Fibroblast of skin of right biceps (primary cell): ENCODE data around the gene PLIN5.

Experiments used
- DNase-seq: peaks from one replicate; pipeline ENCODE4 v3.0.0-alpha.2; 2013

The PLIN5 gene

GRCh38 chr19:4503825-4504170 is 31.2 kb downstream of the PLIN5 start:
- no peak for DNase-seq

GRCh38 chr19:4503132-4503824 is 31.7 kb downstream of the PLIN5 start:
- DNase-seq, result no peak

DNA sequence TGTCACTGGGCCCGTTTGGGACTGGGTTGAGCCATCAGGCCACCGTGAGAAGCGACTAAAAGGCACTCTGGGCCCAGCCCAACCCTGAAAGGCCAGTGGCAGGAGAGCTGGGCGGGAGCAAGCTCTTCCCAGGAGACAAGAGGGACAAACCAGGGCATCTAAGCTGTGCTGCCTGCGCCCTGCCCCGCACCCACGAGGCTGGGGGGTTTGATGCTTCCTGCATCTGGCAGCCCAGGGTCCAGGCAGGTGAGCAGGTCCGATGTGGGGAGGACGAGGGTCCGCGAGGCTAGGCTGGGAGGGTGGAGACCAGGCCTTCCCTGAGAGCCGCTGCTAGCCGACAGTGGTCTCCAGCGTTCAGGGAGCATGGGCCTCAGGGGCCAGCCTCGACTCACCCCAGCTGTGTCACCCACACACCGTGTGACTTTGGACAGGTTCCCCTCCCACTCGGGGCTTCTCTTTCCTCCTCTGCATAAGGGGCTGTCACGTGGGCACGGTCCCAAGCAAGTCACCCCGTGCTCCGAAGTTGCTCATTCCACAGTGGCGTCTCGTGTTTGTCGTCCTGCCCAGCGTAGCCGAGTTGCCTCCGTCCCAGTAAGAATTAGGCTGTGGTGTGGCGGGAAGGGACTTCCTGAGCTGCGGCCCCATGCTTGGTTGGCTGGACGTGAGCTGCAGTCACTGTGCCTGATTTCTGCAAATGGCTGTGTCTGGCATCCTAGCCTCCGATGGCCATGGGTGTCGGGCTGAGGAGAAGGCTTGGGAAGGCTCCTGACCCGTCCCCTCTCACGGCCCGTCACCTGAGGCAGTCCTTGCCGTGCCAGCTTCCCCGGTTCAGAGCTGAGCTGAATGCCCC is 32.5 kb downstream of the PLIN5 start:
- no peak for DNase-seq

DNA sequence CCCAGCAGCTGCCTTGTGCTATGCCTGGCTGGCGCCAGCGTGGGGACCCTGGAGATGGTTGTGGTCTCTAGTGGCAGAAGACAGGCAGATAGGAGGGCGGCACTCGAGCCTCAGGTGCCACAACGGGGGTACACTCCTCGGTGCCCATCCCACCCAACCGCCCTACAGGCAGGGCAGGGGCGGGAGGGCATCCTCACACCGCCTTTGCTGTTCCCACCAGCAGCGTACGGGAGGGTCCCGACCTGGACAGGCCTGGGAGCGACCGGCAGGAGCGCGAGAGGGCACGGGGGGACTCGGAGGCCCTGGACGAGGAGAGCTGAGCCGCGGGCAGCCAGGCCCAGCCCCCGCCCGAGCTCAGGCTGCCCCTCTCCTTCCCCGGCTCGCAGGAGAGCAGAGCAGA is 33.3 kb downstream of the PLIN5 start:
- no peak for DNase-seq

GRCh38 chr19:4500841-4501591 is 34.0 kb downstream of the PLIN5 start:
- DNase-seq, result no peak

DNA sequence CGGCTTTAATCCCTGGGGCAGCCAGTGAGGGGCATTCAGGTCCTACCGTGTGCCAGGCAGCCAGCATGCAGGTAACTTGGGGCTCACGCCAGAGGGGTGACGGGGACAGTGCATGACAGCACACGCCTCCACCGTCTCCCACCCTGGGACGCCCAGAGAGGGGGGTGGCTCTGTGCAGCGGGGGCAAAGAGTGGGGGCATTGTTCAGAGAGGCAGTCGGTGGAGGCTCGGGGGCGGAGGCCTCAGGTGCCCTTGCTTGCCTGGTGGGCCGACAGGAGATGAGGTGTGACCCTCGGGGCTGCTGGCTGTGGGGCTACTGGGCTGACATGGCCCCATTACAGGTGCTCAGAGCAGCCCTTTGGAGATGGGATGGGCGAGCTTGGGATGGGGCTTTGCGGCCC is 35.2 kb downstream of the PLIN5 start:
- no peak for DNase-seq

DNA sequence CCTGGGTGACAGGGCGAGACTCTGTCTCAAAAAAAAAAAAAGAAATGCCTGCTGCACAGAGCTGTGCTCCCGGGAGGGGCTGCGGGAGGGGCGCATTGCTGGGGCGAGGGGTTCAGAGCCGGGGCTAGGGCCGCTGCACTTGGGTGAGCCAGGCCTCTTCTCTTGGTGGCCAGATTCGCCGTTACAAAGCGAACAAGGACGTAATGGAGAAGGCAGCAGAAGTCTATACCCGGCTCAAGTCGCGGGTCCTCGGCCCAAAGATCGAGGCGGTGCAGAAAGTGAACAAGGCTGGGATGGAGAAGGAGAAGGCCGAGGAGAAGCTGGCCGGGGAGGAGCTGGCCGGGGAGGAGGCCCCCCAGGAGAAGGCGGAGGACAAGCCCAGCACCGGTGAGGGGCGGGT is 35.7 kb downstream of the PLIN5 start:
- no peak for DNase-seq

DNA sequence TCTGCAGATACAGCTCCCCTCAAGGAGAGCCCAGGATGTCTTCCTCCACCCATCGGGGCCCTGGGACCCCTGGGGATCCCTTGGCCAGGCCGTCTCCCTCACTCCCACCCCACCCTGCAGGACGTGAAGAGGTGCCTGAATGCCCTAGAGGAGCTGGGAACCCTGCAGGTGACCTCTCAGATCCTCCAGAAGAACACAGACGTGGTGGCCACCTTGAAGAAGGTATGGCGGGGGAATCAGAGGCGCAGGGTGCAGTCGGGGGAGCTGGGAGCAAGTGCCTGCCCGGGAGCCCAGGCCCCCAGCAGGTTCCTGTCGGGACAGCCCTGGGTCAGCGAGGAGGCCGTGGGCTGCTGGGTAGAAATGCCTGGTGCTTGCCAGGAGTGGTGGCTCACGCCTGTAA is 36.3 kb downstream of the PLIN5 start:
- DNase-seq, result no peak

- DNase-seq, result no peak
These were observed 37.1 kb downstream of the PLIN5 start for GRCh38 chr19:4497770-4498389.

DNA sequence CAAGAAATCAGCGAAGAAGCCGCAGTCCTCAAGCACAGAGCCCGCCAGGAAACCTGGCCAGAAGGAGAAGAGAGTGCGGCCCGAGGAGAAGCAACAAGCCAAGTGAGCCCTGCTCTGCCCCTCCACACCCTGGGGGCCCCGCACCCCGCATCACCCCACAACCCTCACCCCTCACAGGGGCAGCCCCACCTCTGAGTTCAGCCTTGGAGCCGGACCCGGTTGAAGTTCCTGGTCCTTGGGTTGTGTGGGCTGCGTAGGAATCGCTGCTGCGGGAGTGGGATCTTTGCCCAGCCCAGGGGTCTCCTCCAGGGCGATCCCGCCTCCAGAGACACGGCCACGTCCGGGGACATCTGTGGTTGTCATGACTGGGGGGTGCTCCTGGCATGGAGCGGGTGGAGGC is 38.7 kb downstream of the PLIN5 start:
- DNase-seq, result no peak

DNA sequence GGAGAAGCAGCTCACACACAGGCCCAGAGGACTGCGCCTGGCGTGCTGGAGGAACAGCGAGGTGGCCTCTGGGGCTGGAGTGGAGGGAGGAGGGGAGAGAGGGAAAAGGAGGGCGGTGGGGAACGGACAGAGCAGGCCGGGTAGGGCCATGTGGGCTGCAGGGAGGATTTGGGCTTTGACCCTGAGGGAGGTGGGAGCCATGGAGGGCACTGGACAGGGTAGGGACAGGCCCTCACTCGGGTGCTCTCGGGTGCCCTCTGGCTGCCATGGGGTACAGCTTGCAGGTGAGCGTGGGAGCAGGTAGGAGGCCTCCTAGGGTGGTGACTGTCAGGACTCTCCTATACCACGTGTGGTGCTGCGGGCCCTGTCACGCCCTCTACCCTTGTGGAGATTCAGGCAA is 39.6 kb downstream of the PLIN5 start:
- no peak for DNase-seq

DNA sequence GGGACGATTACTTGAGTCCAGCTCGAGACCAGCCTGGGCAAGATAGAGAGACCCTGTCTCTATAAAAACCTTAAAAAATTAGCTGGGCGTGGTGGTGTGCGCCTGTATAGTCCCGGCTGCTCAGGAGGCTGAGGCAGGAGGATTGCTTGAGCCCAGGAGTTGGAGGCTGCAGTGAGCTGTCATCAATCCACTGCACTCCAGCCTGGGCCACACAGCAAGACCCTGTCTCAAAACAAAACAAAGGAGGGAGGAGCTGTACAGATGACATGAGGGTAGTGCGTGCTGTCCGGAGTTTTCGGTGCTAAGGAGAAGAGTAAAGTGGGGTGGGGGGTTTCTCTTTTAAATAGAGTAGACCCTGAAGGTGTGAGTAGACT is 40.3 kb downstream of the PLIN5 start:
- no peak for DNase-seq

- no peak for DNase-seq
These were observed 40.9 kb downstream of the PLIN5 start for GRCh38 chr19:4493929-4494690.

DNA sequence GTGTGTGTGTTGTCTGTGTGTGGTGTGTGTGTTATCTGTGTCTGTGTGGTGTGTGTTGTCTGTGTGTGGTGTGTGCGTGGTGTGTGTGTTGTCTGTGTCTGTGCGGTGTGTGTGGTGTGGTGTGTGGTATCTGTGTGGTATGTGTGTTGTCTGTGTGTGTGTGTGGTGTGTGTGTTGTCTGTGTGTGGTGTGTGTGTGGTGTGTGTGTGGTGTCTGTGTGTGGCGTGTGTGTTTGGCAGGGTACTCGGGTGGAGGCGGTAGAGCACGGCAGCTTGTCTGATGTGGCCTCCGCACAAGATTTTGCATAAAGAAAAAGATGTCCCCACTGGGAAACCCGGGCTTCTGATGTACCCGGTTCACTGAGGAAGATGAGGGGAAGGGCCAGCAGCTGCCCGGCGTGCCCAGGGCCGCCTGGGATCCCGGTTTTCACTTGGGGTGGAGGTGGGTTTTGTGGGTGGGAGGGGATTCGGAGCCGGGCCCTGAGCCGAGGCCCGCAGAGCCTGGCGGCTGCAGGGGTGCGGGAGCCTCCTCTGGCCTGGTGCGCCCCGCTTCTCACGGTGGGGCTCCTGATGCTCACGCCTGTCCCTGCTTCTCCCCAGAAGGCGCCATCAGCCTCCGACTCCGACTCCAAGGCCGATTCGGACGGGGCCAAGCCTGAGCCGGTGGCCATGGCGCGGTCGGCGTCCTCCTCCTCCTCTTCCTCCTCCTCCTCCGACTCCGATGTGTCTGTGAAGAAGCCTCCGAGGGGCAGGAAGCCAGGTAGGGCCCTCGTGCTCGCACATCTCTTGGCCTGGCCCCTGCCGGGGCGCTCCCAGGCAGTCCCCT is 41.7 kb downstream of the PLIN5 start:
- no peak for DNase-seq

GRCh38 chr19:4492337-4493103 is 42.5 kb downstream of the PLIN5 start:
- DNase-seq, result no peak

- no peak for DNase-seq
These were observed 43.6 kb downstream of the PLIN5 start for GRCh38 chr19:4491446-4491845.

- no peak for DNase-seq
These were observed 46.5 kb downstream of the PLIN5 start for GRCh38 chr19:4488496-4488895.

- DNase-seq, result no peak
These were observed 47.5 kb downstream of the PLIN5 start for GRCh38 chr19:4487572-4487971.

- DNase-seq, result no peak
These were observed 51.6 kb downstream of the PLIN5 start for GRCh38 chr19:4483385-4483784.

DNA sequence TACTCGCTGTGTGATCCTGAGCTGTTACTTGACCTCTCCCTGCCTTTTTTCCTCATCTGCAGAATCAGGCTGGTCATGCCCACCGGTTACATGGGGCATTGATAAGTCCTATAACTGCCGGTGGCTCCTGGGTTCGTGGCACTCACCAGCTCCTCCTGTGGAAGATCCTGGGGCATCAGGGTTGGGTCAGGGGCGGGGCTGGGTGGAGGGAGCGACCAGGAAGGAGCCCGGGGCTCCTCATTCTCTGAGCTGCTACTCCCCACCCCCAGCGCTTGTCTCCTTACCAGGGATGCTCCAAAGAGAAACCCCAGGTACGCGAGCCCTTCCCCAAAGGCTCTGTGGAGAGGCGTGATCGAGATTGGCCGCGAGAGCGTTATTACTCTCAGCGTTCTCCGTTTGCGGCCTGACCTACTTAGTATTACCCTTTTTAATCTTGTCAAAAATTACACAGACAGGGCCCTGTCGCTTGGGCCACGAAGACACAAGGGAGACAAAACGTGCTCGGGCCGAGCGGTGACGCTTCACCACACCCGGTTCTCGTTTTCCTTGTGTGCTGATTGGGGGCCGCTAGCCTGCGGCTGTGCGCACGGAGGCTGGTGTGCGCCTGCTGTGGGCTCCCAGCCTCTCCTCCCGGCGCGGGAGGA is 52.2 kb downstream of the PLIN5 start:
- DNase-seq, result no peak
